ENCODE data around the gene LRMDA.

Gene LRMDA

DNA sequence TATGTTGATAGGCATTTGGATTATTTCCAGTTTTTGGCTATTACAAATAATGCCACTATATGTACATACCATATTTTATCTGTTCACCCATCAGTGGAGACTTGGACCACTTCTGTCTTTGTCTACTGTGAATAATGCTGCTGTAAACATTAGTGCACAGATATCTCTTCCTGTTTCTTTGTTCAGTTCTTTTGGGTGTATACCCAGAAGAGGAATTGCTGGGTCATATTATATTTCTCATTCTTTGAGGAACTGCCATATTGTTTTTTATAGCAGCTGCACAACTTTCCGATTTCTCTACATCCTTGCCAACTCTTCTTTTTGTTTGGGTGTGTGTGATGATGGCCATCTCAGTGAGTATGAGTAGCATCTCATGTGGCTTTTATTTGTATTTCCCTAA lies 218.0 kb downstream of the LRMDA start:
- DNase-seq = no peak

DNA sequence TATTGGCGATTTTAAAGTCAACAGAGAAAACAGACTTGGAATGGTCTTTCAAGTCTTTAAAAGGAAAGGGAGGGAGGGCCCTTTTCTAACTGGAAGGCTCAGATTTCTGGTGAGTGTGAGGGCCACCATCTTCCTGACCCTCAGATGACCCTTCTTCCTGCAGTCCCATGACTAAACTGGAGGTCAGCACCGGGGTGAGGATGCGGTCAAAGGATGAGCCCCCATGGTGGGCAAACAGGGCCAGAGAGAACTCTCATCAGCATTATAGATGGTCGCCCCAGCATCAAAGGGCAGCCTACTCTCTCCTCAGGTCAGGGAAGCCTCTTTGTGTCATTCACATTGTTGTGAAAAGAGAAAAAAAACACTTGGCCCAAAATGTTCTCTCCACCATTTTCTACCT lies 219.2 kb downstream of the LRMDA start:
- no peak for DNase-seq

DNA sequence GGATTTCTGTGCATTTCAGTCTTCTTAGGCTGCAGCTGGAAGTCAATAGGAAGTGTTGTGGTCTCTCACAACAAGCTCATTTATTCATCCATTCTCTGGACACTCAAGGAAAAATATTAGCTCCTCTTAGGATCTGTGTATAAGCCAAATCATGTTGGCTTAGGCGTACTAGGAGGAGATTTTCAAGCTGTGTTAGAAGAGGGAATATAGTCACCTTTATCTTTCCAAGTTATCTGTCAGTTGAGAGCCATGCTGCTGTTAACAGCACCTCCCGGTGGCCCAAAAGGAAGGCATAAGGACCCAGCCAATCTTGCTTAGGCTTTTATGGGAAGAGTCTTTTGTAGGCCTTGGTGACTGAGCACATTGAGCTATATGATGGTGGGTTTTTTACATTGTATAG lies 220.0 kb downstream of the LRMDA start:
- peak; percentile 9 to 51 for DNase-seq

DNA sequence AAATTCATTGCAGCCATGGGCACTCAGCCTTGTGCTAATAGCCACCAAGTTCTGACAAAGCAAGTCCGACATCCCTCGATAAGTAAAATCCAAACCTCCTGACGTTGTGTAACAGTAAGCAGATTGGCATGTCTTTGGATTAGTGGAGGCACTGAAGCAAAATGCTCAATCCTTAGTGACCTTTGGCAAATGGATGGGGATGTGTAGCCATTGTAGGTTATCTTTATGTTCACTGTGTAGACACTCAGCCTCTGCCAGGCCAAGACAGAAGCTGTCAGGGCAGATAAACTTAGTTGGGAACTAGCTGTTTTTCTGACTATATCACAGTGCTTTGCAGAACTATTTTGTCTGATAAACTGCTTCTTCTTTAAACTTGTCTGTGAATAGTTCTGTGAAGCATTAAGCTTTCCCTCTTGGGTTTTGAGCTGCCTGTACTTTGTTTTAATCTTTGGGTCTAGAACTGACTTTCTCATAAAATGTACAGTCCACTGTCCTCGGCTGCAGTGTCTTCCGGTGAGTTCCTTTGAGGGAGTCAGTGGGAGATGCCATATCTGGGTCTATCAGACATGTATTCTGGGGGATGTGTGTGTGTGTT lies 220.8 kb downstream of the LRMDA start:
- no peak for DNase-seq

DNA sequence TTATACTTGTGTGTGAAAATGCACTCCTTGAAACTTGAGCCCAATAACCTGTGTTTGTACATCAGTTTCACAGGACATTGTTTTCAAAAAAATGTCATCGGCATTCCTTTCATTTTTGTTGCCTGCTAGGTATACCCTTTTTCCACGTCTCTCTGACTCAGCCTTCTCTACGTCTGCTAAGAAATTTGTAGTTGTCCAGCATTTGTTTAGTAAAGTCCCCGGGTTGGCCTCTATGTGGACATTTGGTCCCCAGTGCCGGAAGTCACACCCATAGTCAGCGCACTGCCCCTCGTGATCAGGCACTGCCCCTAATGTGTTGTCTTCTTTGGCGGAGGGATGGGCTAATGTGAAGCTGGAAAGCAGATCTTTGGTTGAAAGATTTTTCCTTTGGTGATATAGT lies 222.3 kb downstream of the LRMDA start:
- DNase-seq = no peak

DNA sequence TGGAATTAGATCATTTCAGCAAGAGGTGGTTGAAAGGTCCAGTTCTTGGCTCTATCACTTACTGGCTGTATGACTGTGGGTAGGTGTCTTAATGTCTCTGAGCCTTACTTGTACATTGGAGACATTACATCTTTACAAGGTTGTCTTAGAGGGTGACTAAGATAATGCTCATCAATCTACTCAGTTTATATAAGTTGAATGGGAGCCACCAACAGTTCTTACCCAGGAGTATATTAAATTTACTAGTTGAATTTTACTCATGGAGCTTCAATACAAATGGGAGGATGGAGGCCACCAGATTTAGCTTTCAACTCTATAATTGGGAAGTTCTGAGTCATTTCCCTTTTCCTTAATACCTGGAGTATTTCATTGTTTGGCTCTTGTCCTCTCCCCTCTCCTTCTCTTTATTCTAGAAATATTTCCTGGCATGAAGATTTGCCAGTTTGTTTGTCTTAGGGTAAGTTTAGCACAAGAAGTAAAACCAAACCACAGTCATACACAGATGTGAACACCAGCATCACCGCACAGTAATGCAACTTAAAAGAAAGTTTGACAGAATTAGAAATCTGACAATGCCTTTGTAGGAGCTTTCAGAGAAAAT lies 222.8 kb downstream of the LRMDA start:
- DNase-seq = no peak

DNA sequence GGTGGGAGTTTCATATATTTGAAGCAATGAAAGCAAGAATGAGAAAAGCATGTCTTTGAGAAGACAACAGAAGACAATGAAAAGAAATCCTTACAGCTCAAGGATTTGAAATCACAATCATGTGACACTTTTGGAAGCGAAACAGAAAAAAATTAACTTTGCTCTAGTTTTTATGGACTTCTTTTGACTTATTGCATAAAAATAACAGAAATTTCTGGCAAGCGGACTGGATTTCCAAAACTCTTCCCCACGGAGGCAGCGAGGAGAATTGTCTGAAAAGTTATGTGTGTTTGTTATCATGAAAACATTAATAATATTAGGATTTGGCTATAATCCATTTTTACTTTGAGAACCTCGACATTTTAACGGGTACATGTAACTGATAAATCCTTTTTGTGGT lies 223.3 kb downstream of the LRMDA start:
- no peak for DNase-seq

DNA sequence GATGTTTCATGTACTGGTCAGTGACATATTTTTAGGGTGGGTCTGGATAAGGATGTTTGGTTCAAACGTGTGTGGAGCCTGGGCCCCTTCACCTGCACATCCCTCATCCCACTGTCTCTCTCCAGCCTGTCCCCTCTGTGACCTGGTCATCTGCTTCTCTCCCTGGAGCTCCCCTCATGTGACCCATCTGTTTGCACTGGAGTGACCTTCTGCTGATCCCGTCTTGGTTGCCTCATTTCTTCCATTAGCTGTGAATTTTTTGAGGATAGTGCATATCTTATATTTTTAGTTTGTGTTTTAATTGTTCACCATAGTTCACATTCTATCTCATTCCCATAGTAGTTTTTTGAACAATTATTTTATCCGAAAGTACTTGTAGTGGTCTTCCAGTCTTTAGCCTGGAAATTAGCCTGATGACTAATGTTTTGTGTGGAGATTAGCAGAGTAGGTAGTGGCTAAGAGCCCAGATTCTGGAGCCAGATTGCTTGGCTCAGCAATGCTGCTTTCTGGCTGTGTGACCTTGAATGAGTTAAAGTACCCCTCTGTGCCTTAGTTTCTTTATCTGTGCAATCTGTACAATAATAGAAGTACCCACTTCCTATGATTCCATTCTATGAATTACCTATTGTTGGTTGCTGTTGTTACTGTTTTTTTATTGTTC lies 224.5 kb downstream of the LRMDA start:
- no peak for DNase-seq

DNA sequence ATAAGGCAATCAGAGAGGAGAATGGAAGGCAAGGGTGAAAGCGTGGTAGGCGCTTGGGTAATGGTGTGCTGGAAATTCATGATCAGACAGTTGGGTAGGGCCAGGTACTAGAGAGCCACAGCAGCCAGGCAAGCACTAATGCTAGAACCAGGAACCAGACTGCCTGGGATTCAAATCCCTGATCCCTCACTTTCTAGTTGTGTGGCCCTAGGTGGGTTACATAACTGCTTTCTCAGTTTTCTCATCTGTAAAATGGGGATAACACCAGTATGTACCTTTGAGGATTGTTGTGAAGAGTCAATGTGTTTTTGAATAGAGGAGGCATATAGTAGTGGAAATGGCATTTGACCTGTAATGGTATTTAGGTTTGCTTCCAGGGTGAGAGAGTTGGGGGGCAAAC lies 225.9 kb downstream of the LRMDA start:
- no peak for DNase-seq

DNA sequence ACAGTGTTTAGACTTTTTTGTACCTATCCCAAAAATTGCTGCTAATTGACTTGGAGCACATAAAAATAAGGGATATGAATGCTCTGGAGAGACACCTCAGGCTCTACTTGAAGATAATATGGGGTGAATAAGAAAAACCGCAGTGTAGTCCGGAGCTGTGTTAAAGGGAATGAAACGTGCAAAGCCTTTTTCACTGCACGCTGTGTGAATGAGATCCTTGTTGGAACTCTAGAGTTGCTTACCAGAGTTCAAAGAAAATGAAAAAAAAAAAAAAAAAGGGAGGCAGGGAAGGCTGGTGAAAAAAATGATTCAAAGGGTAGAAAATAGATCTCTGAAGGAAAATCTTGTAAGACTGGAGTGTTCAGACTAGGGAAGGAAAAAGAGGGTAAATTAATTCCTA lies 226.6 kb downstream of the LRMDA start:
- DNase-seq = no peak

DNA sequence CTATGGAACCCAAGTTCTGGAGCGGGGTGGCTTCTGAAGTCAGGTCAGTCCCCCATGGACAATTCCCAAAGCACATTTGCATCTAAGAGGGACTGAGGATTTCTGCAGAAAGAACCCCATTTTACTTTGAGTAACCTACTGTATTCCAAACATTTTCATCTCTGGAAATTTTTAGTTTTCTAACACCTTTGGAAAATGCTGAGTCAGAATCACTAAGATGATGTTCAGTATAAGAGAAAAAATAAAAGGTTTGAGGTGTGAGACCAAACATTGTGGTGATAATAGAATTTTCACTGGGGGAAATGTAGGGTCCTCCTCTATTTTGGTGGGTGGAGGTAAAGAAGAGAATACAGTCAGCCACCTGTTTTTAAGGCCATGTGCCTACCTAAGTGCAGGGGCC lies 227.1 kb downstream of the LRMDA start:
- no peak for DNase-seq

DNA sequence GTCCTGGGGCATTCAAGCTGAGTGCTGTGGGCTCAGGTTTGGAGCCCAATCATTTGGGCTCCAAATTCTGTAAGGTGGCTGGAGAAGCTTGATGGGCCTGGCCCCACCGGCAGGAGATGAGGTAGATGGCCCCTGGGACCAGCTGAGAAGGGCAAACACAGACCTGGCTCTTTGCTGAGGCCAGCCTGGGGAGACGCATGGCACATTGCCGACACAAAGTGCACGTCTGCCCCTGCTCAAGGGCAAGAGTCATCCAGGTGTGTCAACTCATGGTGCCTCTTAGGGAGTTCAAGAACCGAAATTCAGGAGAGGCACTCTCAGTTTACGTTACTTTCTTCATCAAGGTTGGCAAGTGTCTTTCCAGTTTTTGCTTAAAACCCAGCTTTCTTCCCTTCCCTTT lies 227.5 kb downstream of the LRMDA start:
- DNase-seq = no peak

DNA sequence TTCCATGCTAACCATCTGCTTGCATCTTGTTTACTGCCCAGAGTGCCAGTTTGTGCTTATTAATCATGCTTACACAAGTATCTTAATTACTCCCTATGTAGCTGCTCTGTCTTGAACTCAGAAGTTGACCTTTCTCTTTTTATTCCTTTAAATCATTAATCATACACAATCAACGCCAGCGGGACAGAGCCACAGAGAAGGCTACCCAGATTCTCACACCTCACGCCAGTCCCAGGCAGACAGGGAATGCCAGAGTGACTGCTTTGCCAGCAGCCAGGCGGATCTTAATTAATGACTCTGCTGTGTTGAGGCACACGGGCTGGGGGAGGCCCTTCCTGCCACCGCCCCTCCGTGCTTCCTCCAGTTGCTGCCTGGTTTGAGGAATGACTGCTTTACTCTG lies 229.4 kb downstream of the LRMDA start:
- no peak for DNase-seq

DNA sequence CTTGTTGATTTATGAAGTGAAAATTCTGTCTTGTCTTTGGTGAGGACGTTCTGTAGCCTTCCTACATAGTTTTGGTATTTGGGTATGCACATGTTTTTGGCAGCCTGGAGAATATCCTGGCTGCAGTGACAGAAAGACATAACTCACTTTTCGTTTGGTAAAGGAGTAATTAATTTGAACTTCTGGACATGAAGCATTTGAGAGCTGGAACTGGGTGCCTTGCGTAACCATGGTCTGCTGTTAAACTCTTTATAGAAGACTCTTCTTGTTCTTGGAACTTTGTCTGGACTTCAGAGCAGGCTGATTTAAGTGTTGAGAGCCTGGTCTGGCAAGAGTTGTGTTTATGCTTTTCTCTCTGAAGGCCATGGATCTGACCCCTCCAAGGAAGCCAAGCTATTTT lies 231.3 kb downstream of the LRMDA start:
- DNase-seq = no peak

DNA sequence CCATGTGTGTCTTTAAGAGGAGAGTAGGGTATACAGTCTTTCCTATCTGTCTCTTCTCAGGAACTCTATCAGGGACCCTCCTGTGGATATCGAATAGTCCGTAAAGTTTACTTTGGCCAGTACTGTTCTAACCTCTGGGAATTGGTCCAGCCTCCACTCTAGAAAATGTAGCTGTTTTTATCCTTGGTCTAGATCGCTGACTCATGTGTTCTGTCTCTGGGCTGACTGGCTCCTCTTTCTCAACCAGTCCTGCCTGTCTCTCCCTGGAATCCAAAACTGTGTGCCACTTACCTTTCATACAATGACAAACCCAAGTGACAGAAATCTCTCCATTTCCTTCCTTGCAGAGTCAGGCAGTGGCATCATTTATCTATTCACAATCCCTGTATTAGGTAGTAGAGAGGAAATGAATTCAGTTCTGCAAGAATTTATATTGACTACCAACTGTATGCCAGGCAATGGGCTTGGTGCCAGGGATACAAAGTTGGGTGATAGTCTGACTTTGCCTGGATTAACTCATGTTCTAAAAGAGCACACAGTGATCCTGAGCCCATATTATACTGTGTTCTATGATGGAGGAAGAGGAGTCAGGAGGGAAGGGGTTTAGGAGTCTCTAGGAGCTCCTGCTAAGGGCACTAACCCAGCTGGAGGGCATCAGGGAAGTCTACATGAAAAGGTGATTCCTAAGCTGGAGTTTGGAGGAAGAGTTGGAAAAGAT lies 232.7 kb downstream of the LRMDA start:
- no peak for DNase-seq

DNA sequence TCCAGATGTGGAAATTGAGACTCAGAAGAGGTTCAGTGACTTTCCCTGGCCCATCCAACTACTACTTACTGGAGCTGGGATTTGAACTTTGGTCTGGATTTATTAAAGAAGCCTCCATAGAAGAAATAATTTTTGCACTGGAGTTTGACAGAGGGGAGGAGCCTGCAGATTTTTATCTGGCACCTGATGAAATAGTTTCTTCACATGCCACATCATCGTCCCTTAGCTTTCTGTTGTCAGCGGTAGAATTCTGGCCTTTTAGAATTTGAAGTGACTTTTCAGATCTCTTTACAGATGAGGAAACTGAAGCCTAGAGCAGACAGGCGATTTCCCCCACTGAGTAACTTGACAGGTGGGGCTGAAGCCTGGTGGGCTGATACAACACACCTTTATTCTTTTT lies 233.5 kb downstream of the LRMDA start:
- DNase-seq = no peak

DNA sequence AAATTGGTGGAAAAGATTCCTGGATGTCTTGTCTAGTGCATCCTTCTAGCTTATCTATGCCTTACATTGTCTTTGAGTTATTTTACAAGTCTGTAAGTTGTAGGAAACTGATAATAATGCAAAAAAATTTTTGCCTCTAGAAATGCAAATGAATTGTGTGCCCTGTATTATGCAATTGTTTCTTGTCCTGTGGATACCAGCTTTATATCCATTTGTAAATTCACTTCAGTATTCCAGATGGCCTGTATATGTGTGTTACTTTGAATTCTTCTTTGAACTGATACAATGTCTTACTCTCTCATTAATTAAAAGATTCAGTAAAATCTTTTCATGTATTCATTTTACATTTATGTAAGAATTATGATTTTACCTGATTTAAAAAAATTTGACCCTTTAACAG lies 234.3 kb downstream of the LRMDA start:
- no peak for DNase-seq

DNA sequence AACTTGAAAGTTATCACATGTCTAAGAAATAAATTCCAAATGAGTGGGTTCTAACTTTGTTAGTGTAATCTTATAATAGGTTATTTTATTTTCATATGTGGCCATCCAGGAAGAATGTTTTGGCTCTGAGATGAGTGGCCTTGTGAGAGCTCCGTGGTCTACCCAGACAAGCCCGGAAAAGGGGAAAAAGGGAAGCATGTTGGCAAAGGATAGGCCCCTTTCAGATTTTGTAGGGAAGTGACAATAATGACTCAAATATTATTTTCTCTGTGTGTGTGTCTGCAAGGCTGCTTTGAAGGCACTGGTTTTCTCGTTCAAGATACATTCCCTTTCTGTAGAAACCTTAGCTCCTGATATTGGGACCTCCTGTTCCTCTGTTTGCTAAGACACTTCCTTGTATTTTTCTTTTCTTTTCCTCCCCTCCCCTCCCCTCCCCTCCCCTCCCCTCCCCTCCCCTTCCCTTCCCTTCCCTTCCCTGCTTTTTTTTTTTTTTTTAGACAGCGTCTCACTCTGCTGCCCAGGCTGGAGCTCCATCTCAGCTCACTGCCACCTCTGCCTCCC lies 240.8 kb downstream of the LRMDA start:
- no peak for DNase-seq

DNA sequence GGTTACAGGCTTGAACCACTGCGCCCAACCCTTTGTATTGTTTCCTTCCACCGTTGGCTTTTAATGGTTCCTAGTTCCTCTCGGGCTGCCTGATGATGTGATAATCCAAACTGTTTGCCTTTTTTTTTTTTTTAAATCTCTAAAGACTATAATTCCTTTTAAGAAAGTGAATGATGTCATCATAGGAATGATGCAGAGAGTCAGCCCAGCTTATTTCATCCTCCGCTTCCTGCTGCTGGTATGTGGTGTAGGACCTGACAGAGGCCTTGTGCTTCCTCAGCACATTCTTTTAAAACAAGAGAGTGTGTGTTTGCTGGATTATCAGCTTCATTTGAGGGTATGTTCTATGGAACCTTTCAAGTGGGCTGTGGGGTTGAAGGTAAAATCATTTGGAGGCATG lies 241.4 kb downstream of the LRMDA start:
- DNase-seq = no peak

DNA sequence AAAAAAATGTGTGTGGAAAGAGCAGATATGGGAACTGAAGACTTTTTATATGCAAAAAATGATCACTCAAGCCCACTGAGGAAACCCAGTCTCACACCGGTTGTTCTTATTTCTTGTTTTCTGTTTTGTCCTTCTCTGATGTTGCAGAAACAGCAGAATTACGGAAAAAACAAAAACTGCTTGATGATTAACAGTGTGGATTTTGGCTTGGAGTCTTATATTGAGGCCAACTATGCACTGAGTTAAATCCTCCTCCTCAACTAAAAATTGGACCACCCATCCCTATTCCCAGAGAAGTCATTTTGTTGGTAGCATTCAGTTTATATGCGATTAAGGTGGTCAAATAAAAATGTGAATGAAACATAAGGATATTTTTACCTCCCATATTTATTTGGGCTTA lies 246.1 kb downstream of the LRMDA start:
- DNase-seq = no peak

DNA sequence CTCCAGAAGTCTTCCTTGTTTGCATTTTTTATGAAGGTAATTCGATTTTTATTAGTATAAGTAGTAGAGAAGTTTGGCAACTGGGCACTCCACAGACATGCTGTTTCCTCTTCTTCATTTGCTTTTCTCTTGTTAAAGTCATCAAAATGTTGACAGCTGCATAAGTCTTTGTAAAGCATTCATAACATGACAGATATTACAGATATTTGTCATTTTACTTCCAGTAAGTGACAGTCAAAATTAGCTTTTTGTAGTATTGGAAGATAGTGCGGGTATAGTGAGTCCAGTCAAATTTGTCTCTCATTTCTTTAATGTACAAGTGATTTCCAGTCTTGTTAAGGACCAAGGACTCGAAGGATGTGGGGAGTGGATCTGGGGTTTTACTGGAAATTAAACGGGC lies 247.1 kb downstream of the LRMDA start:
- DNase-seq = no peak

DNA sequence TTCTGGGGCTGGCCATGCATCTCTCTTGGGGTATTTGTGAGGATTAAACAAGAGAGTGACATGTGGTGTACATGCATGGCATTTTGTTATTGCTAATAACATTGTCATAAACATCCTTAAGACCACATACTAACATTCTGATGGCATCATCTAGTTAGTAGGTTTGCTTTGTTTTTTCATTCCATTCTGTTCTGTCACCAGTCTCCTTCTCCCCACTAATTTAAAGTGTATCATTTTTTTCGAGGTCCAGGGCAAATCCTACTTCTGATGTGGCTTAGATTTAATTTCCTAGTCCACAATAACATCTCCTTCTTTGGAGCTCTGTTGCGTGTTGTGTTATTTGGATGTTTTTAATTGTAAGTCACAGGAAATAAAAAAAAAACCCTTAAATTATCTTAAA lies 248.1 kb downstream of the LRMDA start:
- no peak for DNase-seq

DNA sequence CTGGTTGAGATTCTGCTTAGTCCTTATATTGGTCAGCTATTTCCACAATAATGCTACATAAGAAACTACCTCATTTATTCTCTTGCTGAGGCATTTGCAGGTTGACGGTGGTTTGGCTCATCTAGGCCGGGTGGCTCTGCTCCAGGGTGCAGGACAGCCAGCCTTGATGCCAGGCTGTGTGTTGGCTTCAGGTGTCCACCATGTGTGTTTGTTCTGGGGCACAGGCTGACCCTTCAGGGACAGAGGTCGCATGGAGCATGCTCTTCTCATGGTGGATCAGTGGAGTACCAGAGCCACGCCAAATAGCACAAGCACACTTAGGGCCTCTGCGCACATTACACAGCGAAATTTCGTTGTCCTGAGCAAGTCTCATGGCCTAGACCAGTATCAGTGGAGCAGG lies 249.9 kb downstream of the LRMDA start:
- no peak for DNase-seq

Measured in NCI-H526 (cell line).